Stimulated activated CD8-positive, alpha-beta memory T cell treated with anti-CD3 and anti-CD28 coated beads, Interleukin-4, amount 100 ng/mL, for 4 hours (primary cell): ENCODE data around the gene PRR5L.

Source experiments
- DNase-seq, 2 donors: peaks; one replicate each; pipeline ENCODE4 v3.0.0-alpha.2; 2020; ENCODE audit warnings: low read depth in 2 of 2, low spot score in 1 of 2

The PRR5L gene

DNA sequence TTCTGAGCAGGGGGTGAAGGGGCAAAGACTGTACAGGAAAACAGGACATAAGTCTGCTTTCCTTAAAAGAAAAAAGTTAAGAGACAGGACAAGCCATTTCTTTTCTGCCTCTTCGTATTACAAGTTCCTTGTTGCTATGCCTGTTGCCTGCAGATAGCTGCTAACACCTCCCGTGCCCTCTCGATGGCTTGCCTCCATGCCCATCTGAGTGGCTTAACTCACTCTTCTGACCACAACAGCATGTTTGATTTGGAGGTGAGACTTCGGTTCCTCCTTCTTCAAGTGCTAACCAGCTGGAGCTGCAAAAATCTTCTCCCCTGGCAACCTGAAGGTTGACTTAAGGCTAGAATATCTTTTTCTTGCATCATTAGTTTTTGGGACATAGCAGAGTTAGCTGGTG lies 103.1 kb downstream of the PRR5L start:
- no peak for DNase-seq

DNA sequence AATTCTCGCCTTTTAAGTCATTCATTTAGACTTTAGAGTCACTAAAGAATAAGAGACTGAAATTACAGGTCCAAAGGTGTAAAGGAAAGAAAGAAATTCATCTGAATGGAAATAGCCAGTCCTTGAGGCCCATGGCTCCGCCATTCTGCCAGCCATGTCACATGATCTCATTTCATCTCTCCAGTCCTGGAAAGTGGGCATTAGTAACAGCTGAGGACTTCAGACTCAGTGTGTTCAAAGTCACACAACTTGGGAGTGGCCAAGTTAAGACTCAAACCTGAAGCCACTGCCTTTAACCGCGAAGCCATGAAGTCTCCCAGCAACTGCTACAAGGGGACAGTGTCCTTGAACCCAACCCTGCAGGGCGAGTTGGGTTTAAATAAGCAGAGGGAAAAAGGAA lies 103.7 kb downstream of the PRR5L start:
- no peak for DNase-seq

DNA sequence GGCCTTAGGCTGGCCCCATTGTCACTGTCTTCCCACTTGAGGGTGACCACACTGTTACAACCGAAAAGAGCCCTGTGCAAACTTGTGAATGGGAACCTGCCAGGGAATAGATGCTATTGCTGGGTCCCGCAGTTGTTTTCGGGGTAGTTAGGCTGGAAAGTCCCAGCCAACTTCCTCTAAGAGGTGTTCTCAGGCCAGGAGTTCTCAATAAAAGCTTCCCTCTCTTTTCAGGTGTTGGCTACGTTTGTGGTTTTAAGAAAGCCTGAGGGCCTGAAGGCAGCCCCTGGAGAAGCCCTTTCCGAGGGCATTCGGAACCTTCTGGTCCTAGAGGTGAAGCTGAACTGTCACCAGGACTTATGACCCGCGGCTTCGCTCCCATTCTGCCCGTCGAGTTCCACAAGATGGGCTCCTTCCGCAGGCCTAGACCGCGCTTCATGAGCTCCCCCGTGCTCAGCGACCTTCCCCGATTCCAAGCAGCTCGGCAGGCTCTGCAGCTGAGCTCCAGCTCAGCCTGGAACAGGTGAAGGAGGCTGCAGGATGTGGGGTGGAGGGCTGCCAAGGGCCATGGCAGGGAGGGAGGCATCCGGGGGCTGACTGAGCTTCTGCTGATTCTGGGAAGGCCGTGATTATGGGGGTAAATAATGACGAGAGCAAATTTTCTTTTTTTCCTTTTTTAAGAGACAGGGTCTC lies 104.8 kb downstream of the PRR5L start:
- DNase-seq: no peak

DNA sequence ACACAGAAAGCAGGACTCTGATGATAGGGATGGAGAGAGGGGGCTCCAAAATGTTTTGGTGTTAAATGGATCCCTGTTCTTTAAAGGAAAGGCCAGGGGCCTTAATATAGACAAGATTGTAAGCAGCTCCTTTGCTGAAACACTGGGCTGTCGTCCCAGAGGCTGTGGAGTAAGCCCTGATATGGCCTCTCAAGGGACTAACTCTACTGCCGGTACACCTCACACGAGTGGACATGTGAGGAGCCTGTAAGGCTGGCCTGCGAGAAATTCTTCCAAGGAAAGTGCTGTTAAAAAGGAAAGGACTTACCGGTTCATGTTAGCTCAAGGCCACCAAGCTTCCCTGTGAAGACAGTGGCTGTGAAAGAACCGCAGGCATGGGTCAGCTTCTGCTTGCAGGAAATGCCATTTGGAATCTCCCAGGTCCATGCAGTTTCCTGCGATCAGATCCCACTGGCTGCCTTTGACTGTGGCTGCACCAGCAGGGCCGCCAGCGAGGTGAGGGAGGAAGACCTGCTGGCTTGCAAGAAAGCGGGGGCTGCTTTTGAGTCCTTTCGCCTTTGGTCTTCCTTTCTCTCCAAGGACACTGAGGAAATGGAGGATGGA lies 106.6 kb downstream of the PRR5L start:
- DNase-seq: no peak

DNA sequence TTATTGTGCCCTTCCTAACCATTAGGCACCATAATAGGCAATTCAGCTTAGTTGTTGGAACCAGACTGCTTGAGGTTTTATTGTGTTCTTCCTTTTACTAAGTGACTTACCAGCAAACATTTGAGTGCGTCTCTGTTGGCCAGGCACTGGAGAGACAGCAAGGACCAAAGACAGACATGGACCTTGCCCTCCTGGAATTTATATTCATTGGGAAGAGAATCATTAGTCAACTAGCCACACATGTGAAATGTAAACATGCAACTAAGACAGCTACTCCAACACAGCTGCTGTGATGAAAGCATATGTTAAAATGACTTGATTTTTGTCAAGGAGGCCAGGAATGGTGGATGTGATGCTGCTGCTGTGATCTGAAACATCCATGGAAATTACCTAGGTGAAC lies 107.6 kb downstream of the PRR5L start:
- DNase-seq: no peak

DNA sequence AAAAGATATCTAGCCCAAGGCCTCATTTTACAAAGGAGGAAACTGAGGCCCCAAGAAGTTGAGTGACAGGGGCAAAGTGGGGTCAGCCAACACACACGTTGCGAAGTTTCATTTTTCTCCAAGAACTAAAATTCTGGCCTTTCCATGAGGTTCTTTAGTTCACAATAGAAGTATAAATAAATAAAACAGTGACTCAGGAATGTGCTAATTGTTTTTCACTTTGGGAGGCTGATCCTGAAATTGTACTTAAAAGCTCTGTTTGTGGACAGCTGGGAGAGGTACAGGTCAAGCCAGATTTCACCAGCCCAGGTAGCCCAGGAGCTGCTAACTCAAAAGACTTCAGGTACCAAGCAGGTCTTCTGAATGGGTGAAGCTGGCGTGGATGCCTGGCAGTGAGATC lies 108.7 kb downstream of the PRR5L start:
- DNase-seq: no peak

DNA sequence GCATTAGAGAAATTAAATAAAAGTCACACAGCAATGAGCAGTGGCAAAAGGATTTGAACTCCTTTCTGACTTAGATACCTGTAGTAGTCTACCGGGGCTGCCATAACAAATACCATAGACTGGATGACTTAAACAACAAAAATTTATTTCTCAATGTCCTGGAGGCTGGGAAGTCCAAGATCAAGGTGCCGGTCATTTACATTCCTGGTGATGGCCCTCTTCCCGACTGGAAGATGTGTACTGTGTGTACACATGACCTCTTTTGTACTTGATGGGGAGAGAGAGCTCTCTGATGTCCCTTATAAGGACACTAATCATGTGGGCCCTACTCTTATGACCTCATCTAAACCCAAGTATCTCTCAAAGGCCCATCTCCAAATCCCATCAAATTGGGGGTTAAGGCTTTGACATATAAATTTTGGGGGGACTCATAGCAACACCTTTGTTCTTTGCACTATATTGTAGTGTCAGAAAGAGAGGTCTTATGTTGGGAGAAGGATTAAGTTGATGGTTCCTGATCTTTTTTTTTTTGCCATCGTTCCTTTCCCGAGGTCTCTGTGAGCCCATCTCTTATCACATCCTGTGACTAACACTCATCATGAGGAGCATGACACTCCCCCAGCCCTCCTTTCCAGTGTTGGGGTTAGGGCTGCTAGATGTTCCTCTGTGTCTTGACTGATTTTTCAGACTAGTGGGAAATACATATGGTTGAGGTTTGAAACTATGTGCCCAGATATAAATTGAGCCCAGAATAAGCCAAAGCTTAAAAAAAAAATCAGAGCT lies 109.7 kb downstream of the PRR5L start:
- DNase-seq: no peak

DNA sequence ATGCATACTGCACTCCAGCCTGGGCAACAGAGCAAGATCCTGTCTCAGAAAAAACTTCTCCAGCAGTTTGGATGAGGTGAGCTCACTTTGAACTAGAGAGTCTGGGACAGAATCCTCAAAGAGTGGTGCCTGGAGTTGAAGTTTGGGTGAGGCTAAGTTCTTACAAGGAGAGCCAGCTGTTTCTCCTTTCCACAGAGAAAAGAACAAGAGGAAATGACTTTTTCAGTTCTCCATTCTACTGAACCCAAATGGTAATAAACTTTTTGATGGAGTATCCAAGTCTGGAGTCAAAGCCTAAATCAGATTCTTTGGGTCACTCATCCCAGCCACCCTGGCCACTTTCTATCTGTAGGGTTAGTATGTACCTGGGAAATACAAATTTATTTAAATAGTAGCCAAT lies 111.3 kb downstream of the PRR5L start:
- DNase-seq: no peak

DNA sequence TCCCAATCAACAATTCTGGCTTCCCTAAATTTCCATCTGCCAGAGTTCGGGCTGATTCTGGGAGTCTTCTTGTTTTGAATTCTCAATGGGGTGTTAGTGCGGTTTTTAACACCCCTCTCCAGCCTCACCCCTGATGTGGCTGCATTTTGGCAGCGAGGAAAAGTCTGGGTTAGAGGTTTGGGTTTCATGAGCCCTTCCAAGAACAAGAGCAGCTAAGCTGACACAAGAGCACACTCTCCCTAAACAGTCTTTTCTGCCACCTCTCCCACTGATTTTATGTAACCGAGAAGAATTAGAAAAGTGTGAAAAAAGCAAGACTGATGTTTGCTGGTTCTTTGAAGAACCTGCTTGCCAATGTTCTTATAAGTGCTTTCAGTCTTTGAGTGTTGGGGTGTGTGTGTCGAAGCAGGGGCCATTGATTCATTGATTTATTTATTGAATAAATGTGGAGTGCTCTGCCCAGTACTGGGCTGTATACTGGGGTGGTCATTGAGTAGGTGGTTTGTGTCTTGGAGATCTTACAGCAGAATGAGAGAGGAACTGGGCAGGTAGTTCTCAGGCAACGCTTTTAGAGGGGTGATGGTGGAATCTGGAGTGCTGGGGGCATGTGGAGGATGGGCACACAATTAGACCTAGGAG lies 112.5 kb downstream of the PRR5L start:
- no peak for DNase-seq

DNA sequence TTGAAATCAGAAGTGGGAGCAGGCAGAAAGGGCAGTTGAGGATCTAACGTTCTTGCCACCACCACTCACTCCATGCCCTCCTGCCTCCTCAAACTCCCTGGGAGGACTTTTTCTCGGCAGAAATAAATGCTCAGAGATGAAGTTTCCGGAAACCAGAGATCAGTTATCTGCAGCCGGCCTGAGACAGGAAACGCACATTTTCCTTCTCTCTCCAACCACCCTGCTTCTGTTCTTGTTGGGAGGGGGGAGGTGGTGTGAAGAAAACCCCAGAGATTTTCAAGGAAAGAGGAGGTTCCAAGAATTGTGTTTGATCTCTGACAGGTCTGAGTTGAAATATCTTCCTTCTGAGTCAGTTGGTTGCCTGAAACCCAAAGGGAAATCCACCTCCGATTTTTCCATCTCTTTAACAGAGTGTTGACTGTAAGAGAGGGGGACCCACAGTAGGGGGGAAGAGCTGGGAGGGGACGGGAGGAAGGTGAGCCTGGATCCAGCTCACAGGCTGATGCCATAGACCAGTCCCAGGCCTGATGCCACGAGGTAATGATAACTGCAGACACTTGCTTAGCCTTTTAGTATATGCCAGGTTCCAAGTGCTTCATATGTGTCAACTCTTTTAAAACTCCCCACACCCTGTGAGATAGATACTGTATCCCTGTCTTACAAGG lies 113.2 kb downstream of the PRR5L start:
- no peak for DNase-seq

DNA sequence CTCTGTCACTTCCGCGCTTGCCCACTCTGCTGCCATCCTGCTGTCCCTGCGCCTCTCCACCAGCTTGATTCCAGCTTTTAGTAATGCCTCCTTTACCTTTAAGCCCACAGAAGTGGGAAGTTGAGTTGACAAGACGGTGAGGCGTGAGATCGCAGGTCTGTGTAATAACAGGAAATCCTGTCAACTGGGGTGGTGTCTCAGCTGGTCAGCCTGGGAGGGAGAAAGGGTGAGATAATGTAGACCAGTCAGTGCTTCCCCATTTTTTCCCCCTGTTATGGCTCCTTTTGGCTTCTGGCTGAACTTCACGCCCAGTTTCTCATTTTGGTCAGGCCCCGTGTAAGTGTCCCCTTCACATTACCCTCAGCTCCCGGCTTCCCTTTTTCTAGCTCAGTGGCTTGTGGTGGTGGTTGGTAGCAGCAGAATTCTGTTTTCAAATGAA lies 115.1 kb downstream of the PRR5L start:
- no peak for DNase-seq

DNA sequence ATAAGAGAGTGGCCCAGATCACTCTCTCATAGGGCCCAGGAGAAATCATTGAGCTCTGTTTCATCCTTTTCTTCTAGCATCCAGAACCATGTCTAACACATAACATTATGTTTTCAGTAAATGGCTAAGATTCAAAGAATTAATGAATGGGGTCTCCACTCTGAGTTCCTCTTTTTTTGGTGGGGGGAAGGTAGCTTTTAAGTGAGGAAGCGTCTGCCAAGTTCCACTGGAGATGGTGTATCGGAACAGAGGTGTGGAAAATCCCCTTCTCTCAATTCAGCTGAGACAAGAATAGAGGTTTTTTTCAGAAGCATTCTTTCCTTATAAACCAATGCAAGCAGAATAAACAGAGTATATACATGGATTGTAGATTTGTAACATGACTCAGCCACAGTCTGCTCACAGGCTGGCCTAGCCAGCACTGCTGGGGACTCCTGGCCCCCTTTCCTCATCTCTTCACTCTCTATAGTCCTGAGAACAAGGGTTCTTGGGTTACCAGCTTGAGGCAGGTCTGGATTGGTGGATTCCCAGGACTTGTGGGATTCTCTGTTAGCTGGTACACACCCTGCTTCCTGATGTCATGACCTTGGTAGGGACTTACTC lies 116.8 kb downstream of the PRR5L start:
- no peak for DNase-seq

DNA sequence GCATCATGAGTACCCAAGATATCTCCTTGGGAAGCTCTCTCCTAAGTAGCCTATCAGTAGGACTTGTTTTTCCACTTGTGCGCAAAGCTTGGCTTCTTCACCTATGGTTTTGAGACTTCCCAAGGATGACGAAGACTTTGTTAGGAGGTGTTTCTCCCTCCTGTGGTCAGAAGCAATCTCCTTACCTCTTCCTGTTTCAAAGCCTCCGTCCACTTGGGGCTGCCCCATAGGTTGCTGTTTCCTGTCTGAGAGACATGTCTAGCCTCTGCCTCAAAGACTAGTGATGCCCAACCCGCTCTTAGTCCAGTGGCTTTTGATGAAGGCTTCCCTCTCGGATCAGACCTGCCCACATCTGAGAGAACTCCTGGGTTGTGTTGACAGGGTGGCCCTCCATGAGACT lies 121.1 kb downstream of the PRR5L start:
- DNase-seq: no peak

DNA sequence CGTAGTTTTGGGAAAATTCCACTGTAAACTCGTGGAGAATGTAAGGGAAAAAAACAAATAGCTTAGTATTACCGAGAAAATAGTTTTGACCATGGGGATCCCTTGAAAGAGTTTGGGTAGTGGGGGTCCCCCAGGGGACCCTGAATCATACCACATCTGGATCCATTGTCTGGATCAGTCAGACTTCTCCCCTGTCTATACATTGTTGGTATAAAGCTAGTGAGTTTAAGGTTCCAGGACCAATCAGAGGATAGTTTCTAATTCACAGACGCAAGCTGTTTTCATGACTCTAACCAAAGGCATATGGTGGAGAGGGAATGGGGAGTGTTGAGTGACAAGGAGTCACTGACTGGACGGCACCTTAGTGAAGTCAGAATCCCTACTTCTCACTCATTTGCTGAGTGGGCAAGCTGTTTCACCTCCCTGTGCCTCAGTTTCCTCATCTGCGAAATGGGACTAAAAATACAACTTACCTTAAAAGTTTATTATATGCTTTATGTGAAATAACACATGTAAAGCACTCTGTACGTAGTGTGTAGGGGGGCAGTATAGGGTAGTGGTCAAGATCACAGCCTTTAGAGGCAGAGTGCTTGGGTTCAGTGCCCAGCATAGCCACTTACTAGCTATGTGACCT lies 123.8 kb downstream of the PRR5L start:
- DNase-seq: no peak

DNA sequence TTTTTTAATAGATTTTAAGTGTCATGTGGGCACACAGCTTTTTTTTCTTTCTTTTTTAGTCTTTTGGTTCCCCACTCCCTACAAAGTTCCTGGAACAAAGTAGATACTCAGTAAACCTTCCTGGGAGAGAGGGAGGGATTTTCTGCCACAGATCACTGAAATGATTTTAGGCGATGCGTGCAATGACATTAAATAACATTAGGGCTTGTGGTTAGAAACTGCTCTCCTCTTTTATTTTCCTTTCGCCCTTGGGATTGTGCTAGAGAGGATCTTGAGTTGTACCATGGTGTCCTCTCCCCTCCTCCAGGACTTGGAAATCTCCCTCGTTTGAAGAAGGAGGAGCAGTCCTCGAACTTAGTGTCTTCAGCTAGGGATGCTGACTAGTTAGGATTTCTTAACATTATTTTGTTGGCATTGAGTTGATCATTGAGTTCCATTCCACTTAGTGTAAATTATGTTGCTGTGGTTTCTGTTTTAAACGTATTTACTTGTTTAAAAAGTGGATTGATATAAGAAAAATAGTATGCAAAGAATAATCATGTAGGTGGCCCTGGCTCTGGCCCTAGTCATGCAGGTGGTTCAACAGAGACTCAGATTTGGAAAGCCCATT lies 125.6 kb downstream of the PRR5L start:
- no peak for DNase-seq

DNA sequence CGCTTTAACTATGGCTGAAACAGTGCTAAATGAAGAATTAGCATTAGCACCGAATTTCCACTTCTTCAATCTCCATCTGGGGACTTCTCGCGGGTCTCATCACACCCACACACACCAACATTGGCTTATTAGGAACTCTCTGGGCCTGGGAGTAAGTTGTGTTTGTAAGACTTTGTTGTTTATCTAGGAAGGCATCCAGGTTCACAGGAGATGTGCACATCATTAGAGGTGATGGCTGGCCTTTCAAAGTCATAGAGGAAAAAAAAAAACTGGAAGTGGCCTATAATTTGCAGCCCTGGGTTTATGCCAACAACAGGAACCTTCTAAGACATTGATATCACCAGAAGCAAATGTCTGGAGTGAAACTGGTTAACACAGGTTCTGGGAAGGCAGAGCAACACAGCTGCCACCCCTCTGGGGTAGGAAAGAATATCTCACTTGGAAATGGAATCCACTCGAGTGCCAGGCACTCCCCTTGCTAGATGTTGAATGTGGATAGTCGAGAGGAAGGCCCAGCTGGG lies 129.5 kb downstream of the PRR5L start:
- no peak for DNase-seq

DNA sequence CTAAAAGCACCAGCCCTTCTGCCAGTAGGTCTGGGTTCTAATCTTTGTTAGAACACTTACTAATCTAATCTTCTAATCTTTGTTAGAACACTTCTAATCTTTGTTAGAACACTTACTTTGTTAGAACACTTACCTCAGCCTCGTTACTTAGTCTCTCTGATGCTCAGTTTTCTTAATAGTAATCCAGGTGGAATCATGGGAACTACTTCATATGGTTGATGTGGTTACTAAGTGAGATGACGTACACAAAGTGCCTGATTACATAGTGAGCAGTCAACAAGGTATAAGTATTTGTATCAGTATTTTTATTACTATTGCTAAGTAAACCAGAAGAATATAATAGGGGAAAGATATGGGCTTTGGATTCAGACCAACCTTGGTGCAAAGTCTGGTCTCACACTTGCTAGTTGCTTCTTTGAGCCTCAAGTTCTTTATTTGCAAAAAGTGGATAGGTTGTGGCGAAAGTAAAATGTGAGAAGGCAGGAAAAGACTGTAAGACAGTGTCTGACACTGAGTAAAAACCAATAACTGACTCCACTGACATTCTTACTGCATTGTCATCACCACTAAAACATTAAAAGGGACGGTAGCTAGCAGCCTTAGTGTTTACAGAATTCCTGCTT lies 130.2 kb downstream of the PRR5L start:
- no peak for DNase-seq

DNA sequence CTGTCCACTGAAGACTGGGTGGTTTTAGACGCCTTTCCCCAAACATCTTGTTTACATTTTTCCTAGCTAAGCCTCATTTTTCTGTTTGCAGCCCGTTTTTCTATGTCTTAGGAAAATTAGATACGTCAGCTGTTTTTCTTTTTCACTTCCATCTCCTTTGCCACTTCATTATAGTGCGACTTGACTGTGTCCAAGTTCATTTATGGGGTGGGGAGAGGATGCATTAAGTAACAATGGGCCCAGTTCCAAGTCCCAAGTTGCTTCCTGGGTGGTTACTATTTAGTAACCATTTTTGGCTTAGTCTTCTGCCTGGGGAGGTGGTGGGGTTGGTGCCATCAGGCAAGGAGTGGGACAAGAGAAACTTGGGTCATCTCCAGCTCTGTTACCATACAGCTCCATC lies 131.0 kb downstream of the PRR5L start:
- DNase-seq: no peak

DNA sequence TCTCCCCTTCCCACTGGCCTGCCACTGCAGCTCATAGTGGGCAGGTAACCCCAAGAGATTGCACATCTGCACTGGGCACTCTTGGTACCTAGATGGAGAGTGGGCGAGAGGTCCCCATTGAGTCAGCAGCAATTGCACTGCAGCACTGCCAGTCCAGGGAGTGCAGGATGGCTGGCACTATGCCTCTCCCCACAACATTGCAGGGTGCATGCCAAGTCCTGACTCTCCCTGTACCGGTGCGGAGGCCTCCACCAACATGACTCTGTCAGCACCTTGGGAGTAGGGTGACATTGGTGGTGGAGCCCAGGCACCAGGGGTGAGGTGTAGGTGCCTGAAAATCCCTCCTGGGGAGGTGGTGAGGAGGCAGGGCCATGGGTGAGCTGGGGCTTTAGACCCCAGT lies 131.8 kb downstream of the PRR5L start:
- no peak for DNase-seq
